B cell (primary cell): ENCODE measurements around the gene MOGAT1. TPM values are rescaled to one million over a fixed set of nuclear protein-coding genes. Genes with fewer than 3 reads are reported as not detected.

ENCODE experiments used
- ATAC-seq: fragments of 200-7000 bp; cut with Tn5 transposase; one replicate; pipeline ENCODE4 v1.10.0; 2021; ENCODE audit warnings: low read depth, mild to moderate bottlenecking, moderate number of reproducible peaks, moderate library complexity
- CTCF ChIA-PET: fragments of 350-600 bp; sonication (Branson Sonifier 250); formaldehyde crosslinking; loops from one replicate; lab custom pipeline; 2021; ENCODE audit warnings: antibody characterized with exemption, inconsistent platforms; lab: Charles Lee
- POLR2A ChIA-PET: fragments of 350-600 bp; sonication (Branson Sonifier 250); formaldehyde crosslinking; loops from one replicate; lab custom pipeline; 2021; ENCODE audit warnings: antibody characterized with exemption; lab: Charles Lee
- DNase-seq: peaks from one replicate; pipeline ENCODE4 v3.0.0; 2013
- H2AFZ ChIP-seq: 2 replicates; pipeline ENCODE4 v1.6.1; 2012; ENCODE audit warnings: mild to moderate bottlenecking, low read depth, low read length; ENCODE audit not compliant: insufficient read depth, poor library complexity, severe bottlenecking
- H3K27ac ChIP-seq, 2 donors: 1 replicate in 1 of 2; 2 replicates in 1 of 2; pipeline ENCODE4 v1.5.1; 2012 to 2013; ENCODE audit warnings: low read length in 2 of 2, mild to moderate bottlenecking in 2 of 2, moderate library complexity in 1 of 2
- H3K27me3 ChIP-seq, 4 experiments: fragments of 200-600 bp in 1 of 4; sonication (generic) in 1 of 4; replicated peaks in 1 of 4; 1 replicate in 2 of 4; 2 replicates in 2 of 4; pipeline versions ENCODE4 v1.6.1 to v1.7.0; 2013 to 2016; ENCODE audit warnings: low read length in 3 of 4, mild to moderate bottlenecking in 2 of 4, mixed read lengths in 1 of 4, moderate library complexity in 1 of 4; ENCODE audit not compliant: insufficient read depth in 4 of 4, control insufficient read depth in 3 of 4; ENCODE audit errors: control extremely low read depth in 1 of 4
- H3K36me3 ChIP-seq, 2 experiments: replicated peaks in 1 of 2; 1 replicate in 1 of 2; 2 replicates in 1 of 2; pipeline versions ENCODE4 v1.6.1 to v1.7.1; 2013; ENCODE audit warnings: low read length in 1 of 2; ENCODE audit not compliant: insufficient read depth in 2 of 2, control insufficient read depth in 1 of 2; ENCODE audit errors: control extremely low read depth in 1 of 2, extremely low read depth in 1 of 2
- H3K4me1 ChIP-seq, 2 donors: fragments of 200-600 bp in 1 of 2; sonication (generic) in 1 of 2; 1 replicate in 1 of 2; 2 replicates in 1 of 2; pipeline versions ENCODE4 v1.5.1 to v1.6.1; 2013 to 2017; ENCODE audit warnings: low read length in 2 of 2; ENCODE audit not compliant: control insufficient read depth in 2 of 2, insufficient read depth in 2 of 2
- H3K4me2 ChIP-seq: replicated peaks from 2 replicates; pipeline ENCODE3; 2012; ENCODE audit warnings: mild to moderate bottlenecking, low read depth, low read length; ENCODE audit not compliant: poor library complexity, severe bottlenecking
- H3K4me3 ChIP-seq, 5 experiments: fragments of 200-600 bp in 1 of 5; sonication (generic) in 1 of 5; 1 replicate in 3 of 5; 2 replicates in 2 of 5; pipeline versions ENCODE4 v1.5.1 to v1.7.0; 2011 to 2016; ENCODE audit warnings: low read length in 4 of 5, mild to moderate bottlenecking in 4 of 5, low read depth in 2 of 5, control low read depth in 1 of 5, moderate library complexity in 1 of 5; ENCODE audit not compliant: insufficient read depth in 1 of 5; ENCODE audit errors: control extremely low read depth in 1 of 5, extremely low read depth in 1 of 5
- H3K79me2 ChIP-seq: fragments of 200-600 bp; sonication (generic); one replicate; pipeline ENCODE4 v1.6.0; 2016; ENCODE audit warnings: low read length; ENCODE audit not compliant: control insufficient read depth, insufficient read depth
- H3K9ac ChIP-seq: fragments of 200-600 bp; sonication (generic); 2 replicates; pipeline ENCODE4 v1.6.1; 2017; ENCODE audit warnings: mild to moderate bottlenecking, low read length, moderate library complexity
- H3K9me3 ChIP-seq, 3 donors: one replicate each; pipeline versions ENCODE4 v1.6.1 to v1.7.1; 2013; ENCODE audit warnings: low read length in 2 of 3; ENCODE audit not compliant: control insufficient read depth in 2 of 3, insufficient read depth in 1 of 3; ENCODE audit errors: control extremely low read depth in 1 of 3
- H4K20me1 ChIP-seq: 2 replicates; pipeline ENCODE4 v1.6.0; 2012; ENCODE audit warnings: mild to moderate bottlenecking, low read length; ENCODE audit not compliant: insufficient read depth, control insufficient read depth, poor library complexity, severe bottlenecking
- H3K27ac Mint-ChIP-seq: one replicate; pipeline ENCODE4 v1.8.0; 2021; ENCODE audit warnings: mixed read lengths
- H3K27me3 Mint-ChIP-seq: one replicate; pipeline ENCODE4 v1.8.0; 2021; ENCODE audit warnings: mixed read lengths
- H3K4me1 Mint-ChIP-seq: one replicate; pipeline ENCODE4 v1.8.0; 2021; ENCODE audit warnings: mixed read lengths
- H3K4me3 Mint-ChIP-seq: one replicate; pipeline ENCODE4 v1.8.0; 2021; ENCODE audit warnings: mixed read lengths
- H3K9me3 Mint-ChIP-seq: one replicate; pipeline ENCODE4 v1.8.0; 2022; ENCODE audit warnings: mixed read lengths; ENCODE audit not compliant: insufficient read depth
- CTCF ChIP-seq: fragments of 200-600 bp; IDR thresholded peaks from one replicate; pipeline ENCODE4 v1.8.0; 2022; ENCODE audit warnings: antibody characterized with exemption, mild to moderate bottlenecking
- EZH2 ChIP-seq: IDR thresholded peaks from 2 replicates; pipeline ENCODE4 v1.6.1; 2012; ENCODE audit warnings: borderline replicate concordance, low read depth, mild to moderate bottlenecking, moderate library complexity, low read length; ENCODE audit not compliant: insufficient read depth, poor library complexity, severe bottlenecking
- WGBS: methylation state at CpG from one replicate; pipeline ENCODE4 v1.1.5; 2013; ENCODE audit warnings: missing lambda C conversion rate; ENCODE audit not compliant: insufficient coverage; 5-methylcytosine and 5-hydroxymethylcytosine counted together
- intact Hi-C: fragments of 100-400 bp; cut with micrococcal nuclease; formaldehyde crosslinking; loops from one replicate; pipeline ENCODE4 v1.10.0; 2022
- polyA plus RNA-seq: library from polyadenylated mRNA; depleted of rRNA; stranded (reverse); fragments of >200 nt; gene quantifications from 2 replicates; pipeline ENCODE4 v1.2.3, GENCODE V29; 2012
- total RNA-seq, 2 donors: library from RNA; stranded (reverse); fragments of 120-200 nt in 1 of 2; gene quantifications; 1 replicate in 1 of 2; 2 replicates in 1 of 2; pipeline versions ENCODE4 v1.2.3 to v1.2.4, GENCODE V29; 2013 to 2022

MOGAT1 gene
- total and polyA plus RNA-seq, 2 donors (not counting 1 experiment from before 2014, with no cell fraction given), result not detected

- no peak for TF ChIP-seq EZH2
- TF ChIP-seq CTCF, result no peak
- intact Hi-C loops, result no loop called here
- H3K9ac ChIP-seq, result no peak overlapping the region
- no peaks in the 10 kb centered on the region for H3K27me3 ChIP-seq
- H3K4me1 ChIP-seq, result no peaks in the 10 kb centered on the region
- no peaks in the 10 kb centered on the region for H3K27me3 Mint-ChIP-seq
- H3K4me3 ChIP-seq, result no peak overlapping the region
- no peak overlapping the region for H3K27ac ChIP-seq
- no peak overlapping the region for H3K27ac Mint-ChIP-seq
- H2AFZ ChIP-seq, result no peak overlapping the region
- no peak overlapping the region for H3K4me3 Mint-ChIP-seq
- H3K36me3 ChIP-seq, result peaks cover 6 to 38% of the 10 kb centered on the region in 2 experiments
- WGBS, result no CpG with 5 or more reads among the region's 3 CpGs
- ChIA-PET POLR2A (no interaction called here), CTCF (no interaction called here)
- H3K9me3 ChIP-seq, result no peaks in the 10 kb centered on the region
- no peak for DNase-seq
- H3K4me1 Mint-ChIP-seq, result peaks cover 7% of the 10 kb centered on the region
- peaks cover 25% of the 10 kb centered on the region for H3K79me2 ChIP-seq
- H3K9me3 Mint-ChIP-seq, result no peaks in the 10 kb centered on the region
- no peak overlapping the region for H3K4me2 ChIP-seq
- ATAC-seq, result no peak
- H4K20me1 ChIP-seq, result peaks cover 19% of the 10 kb centered on the region
Measured at GRCh38 chr2:222646008-222646407, 25.4 kb upstream of the MOGAT1 start.

GRCh38 chr2:222649801-222650200, 21.7 kb upstream of the MOGAT1 start:
- DNase-seq, result no peak
- POLR2A ChIA-PET, result no interaction called here
- Histone ChIP-seq H3K9ac (no peak overlapping the region), H3K27me3 (no peaks in the 10 kb centered on the region), H4K20me1 (peaks cover 42% of the 10 kb centered on the region), H2AFZ (no peak overlapping the region), H3K36me3 (peaks cover 3 to 19% of the 10 kb centered on the region in 2 experiments), H3K79me2 (peaks cover 62% of the 10 kb centered on the region), H3K27ac (no peak overlapping the region), H3K4me3 (no peak overlapping the region), H3K9me3 (no peaks in the 10 kb centered on the region), H3K4me2 (no peak overlapping the region), H3K4me1 (peaks cover 9 to 15% of the 10 kb centered on the region in 2 donors)
- CTCF ChIA-PET, result no interaction called here
- no peaks in the 10 kb centered on the region for H3K27me3 Mint-ChIP-seq
- no peak overlapping the region for H3K4me3 Mint-ChIP-seq
- no peak for ATAC-seq
- no CpG with 5 or more reads among the region's 3 CpGs for WGBS
- no peak overlapping the region for H3K27ac Mint-ChIP-seq
- peaks cover 30% of the 10 kb centered on the region for H3K4me1 Mint-ChIP-seq
- TF ChIP-seq CTCF (no peak), EZH2 (no peak)
- no peaks in the 10 kb centered on the region for H3K9me3 Mint-ChIP-seq
- intact Hi-C loops, result loop anchor here (10.0 kb wide), 2 partner anchors 1305 to 1935 kb away; partner anchors contain the start of genes CUL3 and MRPL44
